Coronary artery (tissue), 2 donors: ENCODE data around the gene VAV2.

Experiments
- DNase-seq: peaks from one replicate; pipeline ENCODE4 v3.0.0-alpha.2; 2017; ENCODE audit warnings: low spot score
- H3K27ac ChIP-seq, 2 donors: fragments of 200-600 bp; sonication (generic); one replicate each; pipeline ENCODE4 v1.5.1; 2016 to 2019
- H3K4me3 ChIP-seq: fragments of 200-600 bp; sonication (generic); 2 replicates; pipeline ENCODE4 v1.5.1; 2016; ENCODE audit warnings: mild to moderate bottlenecking, moderate library complexity
- CTCF ChIP-seq: fragments of 200-600 bp; sonication (generic); IDR thresholded peaks from one replicate; pipeline ENCODE4 v1.5.1; 2019; ENCODE audit warnings: antibody characterized with exemption

The VAV2 gene

GRCh38 chr9:133822430-133823065 lies 169.6 kb downstream of the VAV2 start:
- H3K4me3 ChIP-seq, result no peak overlapping the region
- no peak overlapping the region for H3K27ac ChIP-seq
- TF ChIP-seq CTCF, result no peak
- no peak for DNase-seq

GRCh38 chr9:133821601-133822429 lies 170.3 kb downstream of the VAV2 start:
- Histone ChIP-seq H3K4me3 (no peak overlapping the region), H3K27ac (no peak overlapping the region)
- no peak for TF ChIP-seq CTCF
- no peak for DNase-seq

GRCh38 chr9:133819923-133820322 lies 172.2 kb downstream of the VAV2 start:
- TF ChIP-seq CTCF, result no peak

GRCh38 chr9:133818444-133818843 lies 173.7 kb downstream of the VAV2 start:
- no peak overlapping the region for H3K4me3 ChIP-seq
- DNase-seq, result no peak
- no peak for TF ChIP-seq CTCF
- no peak overlapping the region for H3K27ac ChIP-seq

More at GRCh38 chr9:133819923-133820322, 172.2 kb downstream of the VAV2 start:
- no peak for DNase-seq
- H3K27ac ChIP-seq, result no peak overlapping the region
- H3K4me3 ChIP-seq, result no peak overlapping the region

GRCh38 chr9:133815781-133816180 lies 176.3 kb downstream of the VAV2 start:
- Histone ChIP-seq H3K4me3 (no peak overlapping the region), H3K27ac (no peak overlapping the region)
- TF ChIP-seq CTCF, result no peak
- DNase-seq, result no peak

- TF ChIP-seq CTCF, result no peak
- Histone ChIP-seq H3K27ac (no peak overlapping the region), H3K4me3 (no peak overlapping the region)
- DNase-seq, result no peak
These were observed 177.4 kb downstream of the VAV2 start for GRCh38 chr9:133814586-133815208.
